Measurements from ENCODE around the gene P3H2. TPM values are rescaled to one million over a fixed set of nuclear protein-coding genes. Genes with fewer than 3 reads are reported as not detected.

Gene P3H2
- polyA plus RNA-seq, 1 donor: 9.3 TPM

- Histone ChIP-seq H3K27me3 (ENCODE audit: control insufficient read depth, insufficient read depth, low read length) (no peaks in the 10 kb centered on the region), H3K36me3 (ENCODE audit: control insufficient read depth, insufficient read depth, low read length) (no peaks in the 10 kb centered on the region), H3K9me3 (ENCODE audit: control insufficient read depth, low read depth, low read length) (no peaks in the 10 kb centered on the region), H3K4me3 (ENCODE audit: low read length) (no peak overlapping the region), H3K4me1 (ENCODE audit: control insufficient read depth, insufficient read depth, low read length) (no peaks in the 10 kb centered on the region), H3K27ac (ENCODE audit: low read length) (no peak overlapping the region)
- no peak for DNase-seq
- WGBS (ENCODE audit: insufficient coverage, low lambda C conversion rate): 43% methylated on average over 1 of the region's 1 CpG
Observed at GRCh38 chr3:190110826-190111225, 9.9 kb downstream of the P3H2 start.

- no peaks in the 10 kb centered on the region for H3K27me3 ChIP-seq (ENCODE audit: control insufficient read depth, insufficient read depth, low read length)
- H3K36me3 ChIP-seq (ENCODE audit: control insufficient read depth, insufficient read depth, low read length): no peaks in the 10 kb centered on the region
- no peaks in the 10 kb centered on the region for H3K9me3 ChIP-seq (ENCODE audit: control insufficient read depth, low read depth, low read length)
- H3K4me1 ChIP-seq (ENCODE audit: control insufficient read depth, insufficient read depth, low read length): no peaks in the 10 kb centered on the region
- H3K4me3 ChIP-seq (ENCODE audit: low read length): no peak overlapping the region
- H3K27ac ChIP-seq (ENCODE audit: low read length): no peak overlapping the region
- no peak for DNase-seq
Observed at GRCh38 chr3:190109441-190109840, 11.3 kb downstream of the P3H2 start.

- H3K27ac ChIP-seq (ENCODE audit: low read length): no peak overlapping the region
- DNase-seq: no peak
- WGBS (ENCODE audit: insufficient coverage, low lambda C conversion rate): 48% methylated on average over 3 of the region's 6 CpGs
- no peaks in the 10 kb centered on the region for H3K36me3 ChIP-seq (ENCODE audit: control insufficient read depth, insufficient read depth, low read length)
- no peaks in the 10 kb centered on the region for H3K4me1 ChIP-seq (ENCODE audit: control insufficient read depth, insufficient read depth, low read length)
- H3K9me3 ChIP-seq (ENCODE audit: control insufficient read depth, low read depth, low read length): no peaks in the 10 kb centered on the region
- H3K27me3 ChIP-seq (ENCODE audit: control insufficient read depth, insufficient read depth, low read length): no peaks in the 10 kb centered on the region
- no peak overlapping the region for H3K4me3 ChIP-seq (ENCODE audit: low read length)
Observed at GRCh38 chr3:190108804-190109203, 11.9 kb downstream of the P3H2 start.

GRCh38 chr3:190105876-190106275 is 14.8 kb downstream of the P3H2 start:
- no peaks in the 10 kb centered on the region for H3K9me3 ChIP-seq (ENCODE audit: control insufficient read depth, low read depth, low read length)
- H3K4me1 ChIP-seq (ENCODE audit: control insufficient read depth, insufficient read depth, low read length): no peaks in the 10 kb centered on the region
- WGBS (ENCODE audit: insufficient coverage, low lambda C conversion rate): no CpG with 5 or more reads among the region's 1 CpG
- H3K4me3 ChIP-seq (ENCODE audit: low read length): no peak overlapping the region
- no peaks in the 10 kb centered on the region for H3K27me3 ChIP-seq (ENCODE audit: control insufficient read depth, insufficient read depth, low read length)
- H3K36me3 ChIP-seq (ENCODE audit: control insufficient read depth, insufficient read depth, low read length): no peaks in the 10 kb centered on the region
- H3K27ac ChIP-seq (ENCODE audit: low read length): no peak overlapping the region
- no peak for DNase-seq

GRCh38 chr3:190101320-190102011 is 19.2 kb downstream of the P3H2 start:
- H3K4me1 ChIP-seq (ENCODE audit: control insufficient read depth, insufficient read depth, low read length): no peaks in the 10 kb centered on the region
- H3K27ac ChIP-seq (ENCODE audit: low read length): peak overlapping the region; percentile 39
- H3K4me3 ChIP-seq (ENCODE audit: low read length): no peak overlapping the region
- no peaks in the 10 kb centered on the region for H3K36me3 ChIP-seq (ENCODE audit: control insufficient read depth, insufficient read depth, low read length)
- H3K27me3 ChIP-seq (ENCODE audit: control insufficient read depth, insufficient read depth, low read length): no peaks in the 10 kb centered on the region
- no peaks in the 10 kb centered on the region for H3K9me3 ChIP-seq (ENCODE audit: control insufficient read depth, low read depth, low read length)
- WGBS (ENCODE audit: insufficient coverage, low lambda C conversion rate): 83% methylated on average over 5 of the region's 8 CpGs
- peak in 1 of 2 donors; percentile 18 for DNase-seq

- Histone ChIP-seq H3K4me3 (ENCODE audit: low read length) (no peak overlapping the region), H3K27ac (ENCODE audit: low read length) (no peak overlapping the region), H3K27me3 (ENCODE audit: control insufficient read depth, insufficient read depth, low read length) (no peaks in the 10 kb centered on the region), H3K4me1 (ENCODE audit: control insufficient read depth, insufficient read depth, low read length) (no peaks in the 10 kb centered on the region), H3K36me3 (ENCODE audit: control insufficient read depth, insufficient read depth, low read length) (no peaks in the 10 kb centered on the region), H3K9me3 (ENCODE audit: control insufficient read depth, low read depth, low read length) (no peaks in the 10 kb centered on the region)
- WGBS (ENCODE audit: insufficient coverage, low lambda C conversion rate): no CpG with 5 or more reads among the region's 6 CpGs
- DNase-seq: no peak
Observed at GRCh38 chr3:190099099-190099498, 21.6 kb downstream of the P3H2 start.

- WGBS (ENCODE audit: insufficient coverage, low lambda C conversion rate): no CpG with 5 or more reads among the region's 3 CpGs
Observed at GRCh38 chr3:190097617-190098016, 23.1 kb downstream of the P3H2 start.

GRCh38 chr3:190097025-190097424 is 23.7 kb downstream of the P3H2 start:
- no peak overlapping the region for H3K4me3 ChIP-seq (ENCODE audit: low read length)
- no peaks in the 10 kb centered on the region for H3K4me1 ChIP-seq (ENCODE audit: control insufficient read depth, insufficient read depth, low read length)
- no peak for DNase-seq
- H3K27ac ChIP-seq (ENCODE audit: low read length): no peak overlapping the region
- H3K27me3 ChIP-seq (ENCODE audit: control insufficient read depth, insufficient read depth, low read length): no peaks in the 10 kb centered on the region
- no peaks in the 10 kb centered on the region for H3K36me3 ChIP-seq (ENCODE audit: control insufficient read depth, insufficient read depth, low read length)
- H3K9me3 ChIP-seq (ENCODE audit: control insufficient read depth, low read depth, low read length): no peaks in the 10 kb centered on the region
- WGBS (ENCODE audit: insufficient coverage, low lambda C conversion rate): 92% methylated on average over 2 of the region's 4 CpGs

More at GRCh38 chr3:190097617-190098016, 23.1 kb downstream of the P3H2 start:
- Histone ChIP-seq H3K4me1 (ENCODE audit: control insufficient read depth, insufficient read depth, low read length) (no peaks in the 10 kb centered on the region), H3K36me3 (ENCODE audit: control insufficient read depth, insufficient read depth, low read length) (no peaks in the 10 kb centered on the region), H3K27ac (ENCODE audit: low read length) (no peak overlapping the region), H3K4me3 (ENCODE audit: low read length) (no peak overlapping the region), H3K27me3 (ENCODE audit: control insufficient read depth, insufficient read depth, low read length) (no peaks in the 10 kb centered on the region), H3K9me3 (ENCODE audit: control insufficient read depth, low read depth, low read length) (no peaks in the 10 kb centered on the region)
- no peak for DNase-seq

GRCh38 chr3:190096345-190096744 is 24.4 kb downstream of the P3H2 start:
- H3K36me3 ChIP-seq (ENCODE audit: control insufficient read depth, insufficient read depth, low read length): no peaks in the 10 kb centered on the region
- 97% methylated on average over 3 of the region's 4 CpGs for WGBS (ENCODE audit: insufficient coverage, low lambda C conversion rate)
- H3K9me3 ChIP-seq (ENCODE audit: control insufficient read depth, low read depth, low read length): no peaks in the 10 kb centered on the region
- H3K27me3 ChIP-seq (ENCODE audit: control insufficient read depth, insufficient read depth, low read length): no peaks in the 10 kb centered on the region
- DNase-seq: no peak
- no peaks in the 10 kb centered on the region for H3K4me1 ChIP-seq (ENCODE audit: control insufficient read depth, insufficient read depth, low read length)
- H3K4me3 ChIP-seq (ENCODE audit: low read length): no peak overlapping the region
- H3K27ac ChIP-seq (ENCODE audit: low read length): no peak overlapping the region

GRCh38 chr3:190094160-190094718 is 26.5 kb downstream of the P3H2 start:
- no peaks in the 10 kb centered on the region for H3K9me3 ChIP-seq (ENCODE audit: control insufficient read depth, low read depth, low read length)
- DNase-seq: peak in 1 of 2 donors; percentile 11
- H3K36me3 ChIP-seq (ENCODE audit: control insufficient read depth, insufficient read depth, low read length): no peaks in the 10 kb centered on the region
- H3K27ac ChIP-seq (ENCODE audit: low read length): peak overlapping the region; percentile 39
- H3K27me3 ChIP-seq (ENCODE audit: control insufficient read depth, insufficient read depth, low read length): no peaks in the 10 kb centered on the region
- 0% methylated on average over 1 of the region's 1 CpG for WGBS (ENCODE audit: insufficient coverage, low lambda C conversion rate)
- no peaks in the 10 kb centered on the region for H3K4me1 ChIP-seq (ENCODE audit: control insufficient read depth, insufficient read depth, low read length)
- H3K4me3 ChIP-seq (ENCODE audit: low read length): no peak overlapping the region

GRCh38 chr3:190092250-190092649 is 28.4 kb downstream of the P3H2 start:
- peak; percentile 5 to 9 for DNase-seq
- Histone ChIP-seq H3K4me1 (ENCODE audit: control insufficient read depth, insufficient read depth, low read length) (no peaks in the 10 kb centered on the region), H3K9me3 (ENCODE audit: control insufficient read depth, low read depth, low read length) (no peaks in the 10 kb centered on the region), H3K27me3 (ENCODE audit: control insufficient read depth, insufficient read depth, low read length) (no peaks in the 10 kb centered on the region), H3K4me3 (ENCODE audit: low read length) (no peak overlapping the region), H3K36me3 (ENCODE audit: control insufficient read depth, insufficient read depth, low read length) (no peaks in the 10 kb centered on the region), H3K27ac (ENCODE audit: low read length) (no peak overlapping the region)
- no CpG with 5 or more reads among the region's 2 CpGs for WGBS (ENCODE audit: insufficient coverage, low lambda C conversion rate)

Measured in large intestine (tissue), 3 donors.